Endothelial cell (in vitro differentiated cells): ENCODE results near the gene SPDEF. TPM values are rescaled to one million over a fixed set of nuclear protein-coding genes. Genes with fewer than 3 reads are reported as not detected.

ENCODE experiments used
- DNase-seq: peaks from one replicate; pipeline ENCODE4 v3.0.0; 2021; ENCODE audit warnings: low spot score
- H3K27ac Mint-ChIP-seq: one replicate; pipeline ENCODE4 v1.8.0; 2021; ENCODE audit warnings: mixed read lengths, inconsistent platforms; ENCODE audit not compliant: unreplicated experiment
- H3K27me3 Mint-ChIP-seq: one replicate; pipeline ENCODE4 v1.8.0; 2021; ENCODE audit warnings: mild to moderate bottlenecking, moderate library complexity, mixed read lengths, inconsistent platforms; ENCODE audit not compliant: unreplicated experiment
- H3K36me3 Mint-ChIP-seq: one replicate; pipeline ENCODE4 v1.8.0; 2021; ENCODE audit warnings: mild to moderate bottlenecking, low read depth, mixed read lengths, inconsistent platforms; ENCODE audit not compliant: unreplicated experiment
- H3K4me1 Mint-ChIP-seq: one replicate; pipeline ENCODE4 v1.8.0; 2021; ENCODE audit warnings: mild to moderate bottlenecking, mixed read lengths, inconsistent platforms; ENCODE audit not compliant: unreplicated experiment
- H3K4me3 Mint-ChIP-seq: one replicate; pipeline ENCODE4 v1.8.0; 2021; ENCODE audit warnings: mild to moderate bottlenecking, mixed read lengths, inconsistent platforms; ENCODE audit not compliant: unreplicated experiment
- H3K9me3 Mint-ChIP-seq: one replicate; pipeline ENCODE4 v1.8.0; 2021; ENCODE audit warnings: mixed read lengths, inconsistent platforms; ENCODE audit not compliant: unreplicated experiment
- CTCF ChIP-seq: fragments of 200-600 bp; sonication (generic); IDR thresholded peaks from one replicate; pipeline ENCODE4 v1.5.0; 2021; ENCODE audit warnings: antibody characterized with exemption; ENCODE audit not compliant: unreplicated experiment
- total RNA-seq: library from RNA; stranded (reverse); fragmentation: NEBNext Ultra II Directional; extraction: Animal tissue kit (Norgen Biotek cat#: 25700); gene quantifications from one replicate; pipeline ENCODE4 v1.2.1, GENCODE V29; 2021; ENCODE audit not compliant: unreplicated experiment

The SPDEF gene
- total RNA-seq, 1 donor from 2014 or later = not detected

DNA sequence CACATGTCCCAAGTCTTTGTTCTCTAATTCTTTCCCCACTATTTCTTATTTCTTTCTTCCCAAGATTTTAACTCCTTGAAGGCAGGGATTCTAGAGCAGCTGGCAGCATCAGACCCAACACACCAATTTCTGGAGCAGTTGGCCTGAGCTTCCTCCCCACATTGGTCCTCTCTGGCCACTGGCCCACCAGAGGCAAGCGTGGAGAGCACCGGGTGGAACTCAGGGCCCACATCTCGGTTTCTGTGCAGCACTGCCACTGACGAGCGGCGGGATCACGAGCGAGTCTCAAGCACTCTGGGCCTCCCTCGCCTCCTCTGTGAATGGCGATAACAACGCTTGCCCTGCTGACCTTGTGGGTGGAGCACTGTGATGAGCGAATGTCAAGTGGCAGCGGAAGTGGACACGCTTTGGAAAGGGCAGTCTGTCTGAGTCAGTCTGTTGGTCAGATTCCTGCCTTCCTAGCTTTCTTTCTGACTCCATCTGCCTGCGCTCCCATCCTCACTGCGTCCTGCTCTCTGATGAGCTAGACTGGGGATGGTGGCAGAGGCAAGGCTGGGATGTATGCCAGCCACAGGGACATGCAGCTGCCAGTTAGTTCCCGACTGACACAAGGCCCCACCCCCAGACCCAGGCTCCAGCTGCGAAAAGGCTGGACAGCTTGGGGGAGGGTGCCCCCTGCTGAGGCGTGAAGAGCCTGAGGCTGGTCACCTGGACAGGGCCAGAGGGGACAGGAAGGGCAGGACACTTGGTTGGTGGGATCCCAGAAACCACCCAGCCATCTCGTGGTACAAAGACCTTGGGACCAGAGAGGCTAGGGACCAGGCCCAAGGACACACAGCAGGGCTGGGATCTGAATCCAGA lies 4.5 kb upstream of the SPDEF start:
- H3K27ac Mint-ChIP-seq = no peak overlapping the region
- no peaks in the 10 kb centered on the region for H3K36me3 Mint-ChIP-seq
- H3K9me3 Mint-ChIP-seq = no peaks in the 10 kb centered on the region
- H3K27me3 Mint-ChIP-seq = peaks cover 4% of the 10 kb centered on the region
- H3K4me3 Mint-ChIP-seq = no peak overlapping the region
- H3K4me1 Mint-ChIP-seq = no peaks in the 10 kb centered on the region
- no peak for TF ChIP-seq CTCF
- no peak for DNase-seq

DNA sequence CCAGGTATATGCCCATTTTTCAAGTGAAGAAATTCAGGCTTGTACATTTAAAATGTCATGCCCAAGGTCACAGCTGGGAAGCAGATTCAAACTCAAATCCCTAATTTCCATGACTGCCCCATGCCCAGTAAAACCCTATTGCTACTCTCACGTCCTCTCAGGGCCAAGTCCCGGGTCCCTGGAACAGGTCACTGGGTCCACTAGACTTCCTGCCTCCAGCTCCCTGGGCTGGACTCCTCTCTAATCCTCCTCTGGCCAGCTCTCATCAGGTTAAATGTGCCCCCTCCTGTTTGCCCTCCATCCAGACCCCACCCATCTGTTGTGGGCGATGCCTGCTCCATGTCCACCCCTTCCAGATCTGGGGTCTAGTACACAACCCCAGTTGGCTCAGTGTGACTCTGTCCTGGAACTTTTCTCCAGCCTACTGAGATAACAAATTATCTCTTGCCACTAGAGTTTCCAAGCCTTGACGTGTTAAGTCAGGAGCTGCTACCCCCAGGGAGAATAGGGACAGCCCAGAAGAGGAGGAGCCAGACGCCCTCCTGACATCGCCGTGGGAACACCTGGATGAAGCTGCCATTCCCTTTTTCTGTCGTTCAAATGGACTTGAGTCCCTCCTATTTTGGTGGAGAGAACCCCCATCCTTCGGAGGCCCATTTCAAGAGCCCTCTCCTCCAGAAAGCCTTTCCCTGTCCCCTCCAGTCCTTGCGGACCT lies 3.7 kb upstream of the SPDEF start:
- no peak for TF ChIP-seq CTCF
- Mint-ChIP-seq H3K9me3 (no peaks in the 10 kb centered on the region), H3K27ac (no peak overlapping the region), H3K4me3 (no peak overlapping the region), H3K27me3 (peaks cover 4% of the 10 kb centered on the region), H3K36me3 (no peaks in the 10 kb centered on the region), H3K4me1 (no peaks in the 10 kb centered on the region)
- DNase-seq = no peak

GRCh38 chr6:34558172-34558714 lies 2.1 kb upstream of the SPDEF start:
- no peak for TF ChIP-seq CTCF
- Mint-ChIP-seq H3K27ac (no peak overlapping the region), H3K4me3 (no peak overlapping the region), H3K27me3 (peaks cover 8% of the 10 kb centered on the region), H3K9me3 (no peaks in the 10 kb centered on the region), H3K4me1 (peaks cover 3% of the 10 kb centered on the region), H3K36me3 (no peaks in the 10 kb centered on the region)
- DNase-seq = no peak

- H3K36me3 Mint-ChIP-seq = no peaks in the 10 kb centered on the region
- H3K4me3 Mint-ChIP-seq = no peak overlapping the region
- no peak overlapping the region for H3K27ac Mint-ChIP-seq
- no peaks in the 10 kb centered on the region for H3K9me3 Mint-ChIP-seq
- H3K27me3 Mint-ChIP-seq = peaks cover 9% of the 10 kb centered on the region
- DNase-seq = no peak
- peaks cover 3% of the 10 kb centered on the region for H3K4me1 Mint-ChIP-seq
- no peak for TF ChIP-seq CTCF
These were observed 1.1 kb upstream of the SPDEF start for GRCh38 chr6:34557228-34557627.

GRCh38 chr6:34556493-34556892 lies 364 bp upstream of the SPDEF start:
- Mint-ChIP-seq H3K27ac (no peak overlapping the region), H3K9me3 (no peaks in the 10 kb centered on the region), H3K4me1 (peaks cover 3% of the 10 kb centered on the region), H3K27me3 (peaks cover 13% of the 10 kb centered on the region), H3K36me3 (no peaks in the 10 kb centered on the region), H3K4me3 (no peak overlapping the region)
- TF ChIP-seq CTCF = no peak
- DNase-seq = no peak
